Measurements from ENCODE around the gene UGT1A10.
"Not testable (repeated sequence)": the region's sequence is repeated elsewhere in the genome, so short reads cannot be mapped to it uniquely, and the experiment has no call there.

GRCh38 chr2:233750689-233751088 lies 114.4 kb downstream of the UGT1A10 start:
- TF ChIP-seq POLR2A (IDR thresholded peaks at IDR 0.05; ENCODE audit: low read depth, low read length); ELK1 (IDR thresholded peaks at IDR 0.05; ENCODE audit: low read depth, low read length); EZH2 (IDR thresholded peaks at IDR 0.05; ENCODE audit: borderline replicate concordance, control insufficient read depth, low read depth, low read length); ZNF622 (IDR thresholded peaks at IDR 0.05); IRF4 (IDR thresholded peaks at IDR 0.05; ENCODE audit: low read depth, low read length); NBN (IDR thresholded peaks at IDR 0.05); CHD2 (IDR thresholded peaks at IDR 0.05; ENCODE audit: borderline replicate concordance, low read depth, low read length); IKZF1 (conservative IDR thresholded peaks at IDR 0.05); POLR2AphosphoS5 (IDR thresholded peaks at IDR 0.05; ENCODE audit: low read length): not testable (repeated sequence)
- TF ChIP-seq, protein P1, sequence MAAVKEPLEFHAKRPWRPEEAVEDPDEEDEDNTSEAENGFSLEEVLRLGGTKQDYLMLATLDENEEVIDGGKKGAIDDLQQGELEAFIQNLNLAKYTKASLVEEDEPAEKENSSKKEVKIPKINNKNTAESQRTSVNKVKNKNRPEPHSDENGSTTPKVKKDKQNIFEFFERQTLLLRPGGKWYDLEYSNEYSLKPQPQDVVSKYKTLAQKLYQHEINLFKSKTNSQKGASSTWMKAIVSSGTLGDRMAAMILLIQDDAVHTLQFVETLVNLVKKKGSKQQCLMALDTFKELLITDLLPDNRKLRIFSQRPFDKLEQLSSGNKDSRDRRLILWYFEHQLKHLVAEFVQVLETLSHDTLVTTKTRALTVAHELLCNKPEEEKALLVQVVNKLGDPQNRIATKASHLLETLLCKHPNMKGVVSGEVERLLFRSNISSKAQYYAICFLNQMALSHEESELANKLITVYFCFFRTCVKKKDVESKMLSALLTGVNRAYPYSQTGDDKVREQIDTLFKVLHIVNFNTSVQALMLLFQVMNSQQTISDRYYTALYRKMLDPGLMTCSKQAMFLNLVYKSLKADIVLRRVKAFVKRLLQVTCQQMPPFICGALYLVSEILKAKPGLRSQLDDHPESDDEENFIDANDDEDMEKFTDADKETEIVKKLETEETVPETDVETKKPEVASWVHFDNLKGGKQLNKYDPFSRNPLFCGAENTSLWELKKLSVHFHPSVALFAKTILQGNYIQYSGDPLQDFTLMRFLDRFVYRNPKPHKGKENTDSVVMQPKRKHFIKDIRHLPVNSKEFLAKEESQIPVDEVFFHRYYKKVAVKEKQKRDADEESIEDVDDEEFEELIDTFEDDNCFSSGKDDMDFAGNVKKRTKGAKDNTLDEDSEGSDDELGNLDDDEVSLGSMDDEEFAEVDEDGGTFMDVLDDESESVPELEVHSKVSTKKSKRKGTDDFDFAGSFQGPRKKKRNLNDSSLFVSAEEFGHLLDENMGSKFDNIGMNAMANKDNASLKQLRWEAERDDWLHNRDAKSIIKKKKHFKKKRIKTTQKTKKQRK (IDR thresholded peaks at IDR 0.05; ENCODE audit: low read depth, low read length) = not testable (repeated sequence)

Measured in GM12878 (cell line).